GM19238 (cell line): ENCODE results near the gene SPPL2C.

Source experiments
- DNase-seq: peaks from one replicate; pipeline ENCODE4 v3.0.0; 2011; ENCODE audit warnings: low spot score; ENCODE audit not compliant: insufficient read length

Gene SPPL2C

GRCh38 chr17:45844695-45845375 lies at the start of gene SPPL2C:
SPPL2C (plus strand) TSS chr17:45844881; CDS start chr17:45844907, 26 bp downstream.
- no peak for DNase-seq

- DNase-seq, result no peak
Observed at GRCh38 chr17:45800816-45801215, 43.9 kb upstream of the SPPL2C start.

GRCh38 chr17:45801421-45801820 lies 43.3 kb upstream of the SPPL2C start:
- no peak for DNase-seq

GRCh38 chr17:45808845-45809244 lies 35.8 kb upstream of the SPPL2C start:
- DNase-seq, result no peak

GRCh38 chr17:45809499-45809898 lies 35.2 kb upstream of the SPPL2C start:
- DNase-seq, result no peak

GRCh38 chr17:45812102-45812501 lies 32.6 kb upstream of the SPPL2C start:
- DNase-seq, result no peak

- no peak for DNase-seq
Observed at GRCh38 chr17:45813048-45813725, 31.5 kb upstream of the SPPL2C start.

GRCh38 chr17:45814622-45815606 lies 29.8 kb upstream of the SPPL2C start:
- DNase-seq, result no peak

- DNase-seq, result no peak
Observed at GRCh38 chr17:45815752-45816151, 28.9 kb upstream of the SPPL2C start.

GRCh38 chr17:45818041-45818440 lies 26.6 kb upstream of the SPPL2C start:
- DNase-seq, result no peak

GRCh38 chr17:45818699-45819098 lies 26.0 kb upstream of the SPPL2C start:
- no peak for DNase-seq

- no peak for DNase-seq
Observed at GRCh38 chr17:45819632-45820031, 25.0 kb upstream of the SPPL2C start.

- no peak for DNase-seq
Observed at GRCh38 chr17:45820052-45820780, 24.5 kb upstream of the SPPL2C start.

- DNase-seq, result no peak
Observed at GRCh38 chr17:45821147-45821546, 23.5 kb upstream of the SPPL2C start.

GRCh38 chr17:45823598-45823997 lies 21.1 kb upstream of the SPPL2C start:
- DNase-seq, result no peak

GRCh38 chr17:45824475-45824874 lies 20.2 kb upstream of the SPPL2C start:
- DNase-seq, result no peak

GRCh38 chr17:45824901-45825492 lies 19.7 kb upstream of the SPPL2C start:
- DNase-seq, result no peak

GRCh38 chr17:45825792-45826191 lies 18.9 kb upstream of the SPPL2C start:
- DNase-seq, result no peak

GRCh38 chr17:45826919-45827588 lies 17.6 kb upstream of the SPPL2C start:
- no peak for DNase-seq

GRCh38 chr17:45828171-45828570 lies 16.5 kb upstream of the SPPL2C start:
- DNase-seq, result no peak
